Measurements from ENCODE around the gene IFNB1. TPM values are rescaled to one million over a fixed set of nuclear protein-coding genes. Genes with fewer than 3 reads are reported as not detected.
A peak's percentile ranks its signal among the peaks of the same experiment; 100 is the strongest.

The IFNB1 gene
- total RNA-seq, 2 donors from 2014 or later = not detected

GRCh38 chr9:21078702-21079101 lies 960 bp upstream of the IFNB1 start:
- DNase-seq (no peak), ATAC-seq (no peak)
- intact Hi-C loops (cut with DNase I) = no loop called here

- intact Hi-C loops (cut with DNase I) = no loop called here
- DNase-seq (no peak), ATAC-seq (no peak)
These were observed 2.3 kb downstream of the IFNB1 start for GRCh38 chr9:21075484-21075883.

DNA sequence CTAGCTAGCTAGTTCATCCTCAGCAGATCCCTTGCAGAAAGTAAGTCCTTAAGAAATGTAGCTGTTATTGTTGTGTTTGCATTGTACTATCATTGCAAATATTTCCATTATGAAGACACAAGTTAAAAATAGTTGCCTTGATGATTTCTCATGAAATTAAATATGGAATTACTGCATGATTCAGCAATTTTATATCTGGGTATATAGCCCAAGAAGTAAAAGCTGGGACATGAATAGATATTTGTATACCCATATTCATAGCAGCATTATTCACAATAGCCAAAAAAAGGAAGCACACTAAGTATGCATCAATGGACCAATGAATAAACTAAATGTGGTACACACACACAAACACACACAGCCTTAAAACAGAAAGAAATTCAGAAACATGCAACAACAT lies 6.8 kb downstream of the IFNB1 start:
- DNase-seq = no peak
- intact Hi-C loops (cut with DNase I) = no loop called here
- ATAC-seq = no peak

- intact Hi-C loops (cut with DNase I) = no loop called here
- ATAC-seq (peak; percentile 90 to 99), DNase-seq (peak; percentile 53)
These were observed 7.6 kb downstream of the IFNB1 start for GRCh38 chr9:21070171-21070571.

- DNase-seq (no peak), ATAC-seq (no peak)
- intact Hi-C loops (cut with DNase I) = no loop called here
These were observed 16.7 kb downstream of the IFNB1 start for GRCh38 chr9:21060919-21061561.

DNA sequence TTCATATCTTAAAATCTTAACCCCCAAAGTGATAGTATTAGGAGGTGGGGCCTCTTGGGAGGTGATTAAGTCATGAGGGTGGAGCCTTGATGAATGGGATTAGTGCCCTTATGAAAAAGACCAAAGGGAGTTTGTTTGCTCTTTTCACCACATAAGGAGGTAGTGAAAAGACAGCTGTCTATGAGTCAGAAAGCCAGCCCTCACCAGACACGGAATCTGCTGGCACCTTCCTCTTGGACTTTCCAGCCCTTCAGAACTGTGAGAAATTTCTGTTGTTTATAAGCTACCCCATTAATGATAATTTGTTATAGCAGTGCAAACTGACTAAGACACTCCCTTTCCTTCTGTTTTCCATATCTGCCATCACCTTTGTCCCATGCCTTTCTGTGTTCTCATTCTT lies 20.8 kb downstream of the IFNB1 start:
- intact Hi-C loops (cut with DNase I) = no loop called here
- DNase-seq (no peak), ATAC-seq (no peak)

GRCh38 chr9:21053851-21054250 lies 23.9 kb downstream of the IFNB1 start:
- ATAC-seq = no peak
- no peak for DNase-seq
- intact Hi-C loops (cut with DNase I) = no loop called here

GRCh38 chr9:21047281-21047691 lies 30.5 kb downstream of the IFNB1 start:
- ATAC-seq (no peak), DNase-seq (no peak)
- intact Hi-C loops (cut with DNase I) = no loop called here

DNA sequence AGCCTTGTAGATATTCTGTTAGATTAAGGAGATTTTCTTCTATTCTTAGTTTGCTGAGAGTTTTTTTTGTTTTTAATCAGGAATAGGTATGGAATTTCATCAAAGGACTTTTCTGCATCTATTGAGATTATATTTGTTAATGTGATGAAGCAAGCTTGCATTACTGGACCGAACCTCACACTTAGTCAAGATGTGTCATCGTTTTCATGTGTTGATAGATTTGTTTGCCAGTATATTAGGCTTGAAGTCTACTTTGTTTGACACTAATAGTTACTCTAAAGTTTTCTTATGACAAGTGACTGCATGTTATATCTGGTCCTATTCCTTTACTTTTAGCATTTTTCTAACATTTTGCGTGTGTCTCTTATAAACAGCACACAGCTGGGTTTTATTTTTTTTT lies 33.9 kb downstream of the IFNB1 start:
- ATAC-seq (no peak), DNase-seq (no peak)
- intact Hi-C loops (cut with DNase I) = no loop called here

DNA sequence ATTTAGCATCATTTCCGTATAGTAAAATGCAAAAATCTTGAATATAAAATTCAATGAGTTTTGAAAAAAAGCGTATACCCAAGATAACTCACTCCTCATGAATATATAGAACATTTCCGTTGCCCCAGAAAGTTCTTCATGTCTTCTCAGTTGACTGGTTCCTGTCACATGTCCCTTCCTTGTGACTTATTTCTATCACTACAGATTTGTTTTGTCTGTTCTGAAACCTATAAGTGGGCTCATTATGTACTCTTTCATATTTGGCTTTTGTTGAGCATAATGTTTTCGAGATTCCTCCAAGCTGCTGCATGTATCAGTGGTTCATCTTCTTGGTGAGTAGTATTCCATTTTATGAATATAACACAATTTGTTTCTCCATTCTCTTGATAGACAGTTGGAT lies 35.3 kb downstream of the IFNB1 start:
- DNase-seq = no peak
- ATAC-seq = no peak
- intact Hi-C loops (cut with DNase I) = no loop called here

DNA sequence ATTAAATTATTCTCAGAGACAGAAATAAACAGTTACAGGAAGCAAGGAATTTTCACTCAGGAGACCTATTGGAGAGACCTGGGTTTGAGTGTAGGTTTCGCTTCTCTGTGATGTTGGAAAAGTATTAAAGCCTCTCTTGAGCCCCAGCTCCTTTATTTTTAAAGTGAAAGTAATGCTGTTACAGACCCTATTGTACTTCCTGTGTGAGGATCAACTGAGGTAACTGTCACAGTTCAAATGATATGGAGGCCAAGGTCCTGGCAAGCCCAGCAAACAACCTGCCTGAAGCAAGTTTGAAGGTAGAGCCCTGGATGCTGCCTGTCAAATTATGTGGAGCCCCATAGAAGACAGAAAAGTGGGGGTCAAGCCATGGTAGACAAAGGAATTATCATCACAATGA lies 38.4 kb downstream of the IFNB1 start:
- no peak for ATAC-seq
- intact Hi-C loops (cut with DNase I) = loop anchor here in 1 of 2 donors (10.0 kb wide), 1 partner anchor 65 kb away; no protein-coding TSS in a partner anchor
- no peak for DNase-seq

DNA sequence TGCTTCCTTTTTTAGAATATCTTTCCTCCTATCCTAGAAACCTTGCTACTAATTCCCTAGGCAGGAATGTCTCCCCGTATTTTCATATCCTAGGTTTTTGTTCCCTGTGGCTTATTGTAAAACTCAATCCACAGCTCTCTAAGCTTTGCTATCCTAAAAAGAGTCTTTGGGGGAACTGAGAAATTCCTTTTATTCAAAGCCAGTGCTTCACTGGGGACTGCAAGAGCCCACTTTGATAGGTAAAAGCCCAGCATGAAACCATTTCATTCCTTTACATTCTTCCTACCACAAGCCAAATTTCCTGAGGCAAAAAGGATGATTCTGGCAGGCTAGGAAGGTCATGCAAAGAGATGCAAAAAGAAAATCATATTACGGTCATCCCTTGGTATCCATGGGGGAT lies 40.5 kb downstream of the IFNB1 start:
- intact Hi-C loops (cut with DNase I) = loop anchor here in 1 of 2 donors (10.0 kb wide), 1 partner anchor 62 kb away; no protein-coding TSS in a partner anchor
- DNase-seq = no peak
- no peak for ATAC-seq

GRCh38 chr9:21031808-21032183 lies 45.9 kb downstream of the IFNB1 start:
- ATAC-seq (no peak), DNase-seq (no peak)
- intact Hi-C loops (cut with DNase I) = loop anchor here in 1 of 2 donors (10.0 kb wide), 1 partner anchor 57 kb away; no protein-coding TSS in a partner anchor

GRCh38 chr9:21031091-21031807 lies 46.5 kb downstream of the IFNB1 start, which contains the start of gene HACD4:
Gene HACD4, minus strand, starts transcription at chr9:21031640. Its CDS starts 50 bp downstream, at chr9:21031590.
- peak; percentile 65 for DNase-seq
- intact Hi-C loops (cut with DNase I) = loop anchor here in 1 of 2 donors (10.0 kb wide), 1 partner anchor 56 kb away; no protein-coding TSS in a partner anchor

DNA sequence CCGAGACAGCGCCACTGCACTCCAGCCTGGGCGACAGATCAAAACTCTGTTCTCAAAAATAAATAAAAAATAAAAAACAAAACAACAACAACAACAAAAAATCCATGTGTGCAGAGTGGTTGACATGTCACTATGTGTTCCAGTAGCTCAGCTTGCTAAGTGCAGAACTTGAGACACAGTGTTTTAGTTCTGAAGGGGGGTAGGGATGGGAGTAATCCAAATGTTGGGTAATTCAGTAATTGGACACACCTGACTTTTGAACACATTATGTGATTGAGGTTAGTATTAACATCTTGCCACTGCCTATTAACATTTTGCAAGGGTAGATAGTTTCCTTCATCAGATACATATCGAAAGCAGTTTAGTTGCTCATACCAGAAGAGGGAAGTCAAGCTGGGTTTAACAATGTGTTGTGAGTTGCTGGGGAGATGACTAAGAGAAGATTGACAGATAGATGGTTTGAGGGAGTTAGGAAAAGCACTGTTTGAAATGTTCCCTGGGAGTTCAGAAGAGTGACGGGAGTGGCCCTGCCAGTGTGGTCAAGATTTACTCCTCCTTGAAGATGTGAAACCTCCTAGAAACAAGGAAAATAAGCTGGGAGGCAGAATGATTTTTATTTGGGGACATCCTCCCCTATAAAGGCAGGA lies 47.2 kb downstream of the IFNB1 start:
- intact Hi-C loops (cut with DNase I) = loop anchor here in 1 of 2 donors (10.0 kb wide), 1 partner anchor 56 kb away; no protein-coding TSS in a partner anchor
- DNase-seq (no peak), ATAC-seq (peak; percentile 31 to 77)

More at GRCh38 chr9:21031091-21031807, 46.5 kb downstream of the IFNB1 start, which contains the start of gene HACD4:
- peak; percentile 93 to 97 for ATAC-seq

- intact Hi-C loops (cut with DNase I) = loop anchor here in 1 of 2 donors (10.0 kb wide), 2 partner anchors 55 to 75 kb away; no protein-coding TSS in a partner anchor
- no peak for ATAC-seq
- no peak for DNase-seq
These were observed 48.1 kb downstream of the IFNB1 start for GRCh38 chr9:21029661-21030060.

DNA sequence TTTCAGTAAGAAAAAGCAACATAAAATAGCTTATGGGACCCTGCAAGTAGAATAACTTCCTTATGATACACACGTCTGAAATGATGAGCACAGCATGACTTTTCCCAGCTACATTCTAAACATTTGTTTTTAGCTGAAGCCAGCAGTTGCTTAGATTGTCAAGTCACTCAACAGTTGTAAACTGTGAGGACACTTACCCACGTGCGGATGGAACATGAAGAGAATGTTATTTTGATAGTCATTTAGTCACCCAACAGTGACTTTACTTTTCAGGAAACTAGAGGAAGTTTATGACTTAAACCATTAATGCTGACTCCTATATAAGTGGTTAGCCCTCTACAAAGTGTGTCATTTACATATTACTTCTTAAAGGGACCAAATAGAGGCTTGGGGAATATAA lies 49.3 kb downstream of the IFNB1 start:
- ATAC-seq = no peak
- intact Hi-C loops (cut with DNase I) = loop anchor here in 1 of 2 donors (10.0 kb wide), 1 partner anchor 76 kb away; no protein-coding TSS in a partner anchor
- DNase-seq = no peak

- ATAC-seq = no peak
- DNase-seq = no peak
- intact Hi-C loops (cut with DNase I) = loop anchor here in 1 of 2 donors (10.0 kb wide), 1 partner anchor 78 kb away; no protein-coding TSS in a partner anchor
These were observed 50.4 kb downstream of the IFNB1 start for GRCh38 chr9:21027295-21027694.

All from left cardiac atrium (tissue), 4 donors.